Fibroblast of mammary gland (primary cell): ENCODE data around the gene SECISBP2.
"Not testable (repeated sequence)": the region's sequence is repeated elsewhere in the genome, so short reads cannot be mapped to it uniquely, and the experiment has no call there.

Experiments
- DNase-seq: peaks from one replicate; pipeline ENCODE4 v3.0.0-alpha.2; 2010; ENCODE audit warnings: low read depth
- H3K4me3 ChIP-seq: 2 replicates; pipeline ENCODE4 v1.5.1; 2011; ENCODE audit warnings: low read depth, mild to moderate bottlenecking, low read length, moderate library complexity; ENCODE audit not compliant: control insufficient read depth
- CTCF ChIP-seq: conservative IDR thresholded peaks from 2 replicates; pipeline ENCODE4 v1.5.1; 2011; ENCODE audit warnings: low read depth, low read length, inconsistent platforms; ENCODE audit not compliant: control insufficient read depth, insufficient read depth

SECISBP2 gene

GRCh38 chr9:89339807-89340206, 21.5 kb downstream of the SECISBP2 start:
- TF ChIP-seq CTCF: no peak
- no peak for DNase-seq

GRCh38 chr9:89340332-89340731, 22.0 kb downstream of the SECISBP2 start:
- no peak for TF ChIP-seq CTCF
- DNase-seq: no peak
- no peak overlapping the region for H3K4me3 ChIP-seq

More at GRCh38 chr9:89339807-89340206, 21.5 kb downstream of the SECISBP2 start:
- no peak overlapping the region for H3K4me3 ChIP-seq

GRCh38 chr9:89342213-89342612, 23.9 kb downstream of the SECISBP2 start:
- no peak overlapping the region for H3K4me3 ChIP-seq
- TF ChIP-seq CTCF: no peak
- no peak for DNase-seq

GRCh38 chr9:89342948-89343347, 24.6 kb downstream of the SECISBP2 start:
- H3K4me3 ChIP-seq: no peak overlapping the region
- DNase-seq: no peak
- no peak for TF ChIP-seq CTCF

GRCh38 chr9:89343812-89344211, 25.5 kb downstream of the SECISBP2 start:
- not testable (repeated sequence) for DNase-seq

GRCh38 chr9:89345476-89345875, 27.2 kb downstream of the SECISBP2 start:
- DNase-seq: no peak
- no peak for TF ChIP-seq CTCF
- H3K4me3 ChIP-seq: no peak overlapping the region

More at GRCh38 chr9:89343812-89344211, 25.5 kb downstream of the SECISBP2 start:
- H3K4me3 ChIP-seq: not testable (repeated sequence)

- no peak for DNase-seq
- no peak overlapping the region for H3K4me3 ChIP-seq
- no peak for TF ChIP-seq CTCF
Observed at GRCh38 chr9:89346696-89347095, 28.4 kb downstream of the SECISBP2 start.

- DNase-seq: no peak
- TF ChIP-seq CTCF: no peak
Observed at GRCh38 chr9:89347651-89348050, 29.4 kb downstream of the SECISBP2 start.

More at GRCh38 chr9:89347651-89348050, 29.4 kb downstream of the SECISBP2 start:
- H3K4me3 ChIP-seq: no peak overlapping the region
